GM18498 (cell line): Measurements from ENCODE around the gene CDC42SE1.
"Not testable (repeated sequence)": the region's sequence is repeated elsewhere in the genome, so short reads cannot be mapped to it uniquely, and the experiment has no call there.

Experiments
- ATAC-seq: cut with Tn5 transposase; IDR thresholded peaks from one replicate; pipeline ENCODE4 v1.9.1; 2021; ENCODE audit warnings: mild to moderate bottlenecking, moderate library complexity; ENCODE audit not compliant: unreplicated experiment

CDC42SE1 gene

GRCh38 chr1:151059109-151060006 is at the start of gene CDC42SE1:
Gene CDC42SE1, minus strand, starts transcription at chr1:151059622. Its CDS starts 3,892 bp downstream, at chr1:151055730.
- peak; percentile 88 for ATAC-seq

- ATAC-seq = no peak
These were observed 48.9 kb upstream of the CDC42SE1 start for GRCh38 chr1:151108331-151108730.

GRCh38 chr1:151106894-151107293 is 47.5 kb upstream of the CDC42SE1 start:
- no peak for ATAC-seq

GRCh38 chr1:151104630-151105029 is 45.2 kb upstream of the CDC42SE1 start:
- ATAC-seq = no peak

GRCh38 chr1:151098126-151098525 is 38.7 kb upstream of the CDC42SE1 start:
- ATAC-seq = no peak

- not testable (repeated sequence) for ATAC-seq
These were observed 38.0 kb upstream of the CDC42SE1 start for GRCh38 chr1:151097426-151097825.

- no peak for ATAC-seq
These were observed 26.6 kb upstream of the CDC42SE1 start for GRCh38 chr1:151085953-151086559.

GRCh38 chr1:151072224-151072623 is 12.8 kb upstream of the CDC42SE1 start:
- ATAC-seq = no peak

- peak; percentile 76 for ATAC-seq
These were observed 11.3 kb upstream of the CDC42SE1 start, which contains the start of gene GABPB2 for GRCh38 chr1:151070474-151071276. Gene GABPB2, plus strand, starts transcription at chr1:151070761. Its CDS starts 17,429 bp downstream, at chr1:151088190.

GRCh38 chr1:151069103-151069486 is 9.7 kb upstream of the CDC42SE1 start:
- no peak for ATAC-seq

GRCh38 chr1:151067185-151067584 is 7.8 kb upstream of the CDC42SE1 start:
- ATAC-seq = no peak

- no peak for ATAC-seq
These were observed 5.7 kb upstream of the CDC42SE1 start for GRCh38 chr1:151065089-151065645.

- ATAC-seq = no peak
These were observed 3.4 kb upstream of the CDC42SE1 start for GRCh38 chr1:151062741-151063371.

GRCh38 chr1:151061704-151062103 is 2.3 kb upstream of the CDC42SE1 start:
- no peak for ATAC-seq

- ATAC-seq = no peak
These were observed 1.4 kb upstream of the CDC42SE1 start for GRCh38 chr1:151060657-151061421.

GRCh38 chr1:151060007-151060656 is 710 bp upstream of the CDC42SE1 start, which contains the start of gene MLLT11:
Gene MLLT11, plus strand, starts transcription at chr1:151060397. Its CDS starts 6,828 bp downstream, at chr1:151067225.
- no peak for ATAC-seq

GRCh38 chr1:151058692-151059091 is 730 bp downstream of the CDC42SE1 start:
- no peak for ATAC-seq

GRCh38 chr1:151056149-151056548 is 3.3 kb downstream of the CDC42SE1 start:
- ATAC-seq = no peak

GRCh38 chr1:151055581-151055980 is 3.8 kb downstream of the CDC42SE1 start:
- no peak for ATAC-seq
